Peyer's patch (tissue), 4 donors: ENCODE results near the gene DFFB. TPM values are rescaled to one million over a fixed set of nuclear protein-coding genes. Genes with fewer than 3 reads are reported as not detected.

ENCODE experiments used
- DNase-seq, 3 donors: peaks; one replicate each; pipeline ENCODE4 v3.0.0-alpha.2; 2017 to 2019
- H3K27ac ChIP-seq, 4 donors: fragments of 200-600 bp; sonication (generic); one replicate each; pipeline ENCODE4 v1.5.1; 2016 to 2019
- H3K27me3 ChIP-seq, 2 donors: fragments of 200-600 bp; sonication (generic); one replicate each; pipeline ENCODE4 v1.5.1; 2019
- H3K36me3 ChIP-seq, 3 donors: fragments of 200-600 bp; sonication (generic); one replicate each; pipeline ENCODE4 v1.5.1; 2016 to 2019
- H3K4me1 ChIP-seq, 4 donors: fragments of 200-600 bp; sonication (generic); one replicate each; pipeline ENCODE4 v1.5.1; 2016 to 2019
- H3K4me3 ChIP-seq, 4 donors: fragments of 200-600 bp; sonication (generic); 1 replicate in 3 of 4; 2 replicates in 1 of 4; pipeline ENCODE4 v1.5.1; 2016 to 2019; ENCODE audit warnings: mild to moderate bottlenecking in 1 of 4
- H3K9me3 ChIP-seq, 4 donors: fragments of 200-600 bp; sonication (generic); one replicate each; pipeline ENCODE4 v1.5.1; 2016 to 2019; ENCODE audit warnings: mild to moderate bottlenecking in 1 of 4
- CTCF ChIP-seq, 6 experiments: fragments of 450-650 bp in 4 of 6; fragments of 200-600 bp in 2 of 6; sonication (generic) in 1 of 6; IDR thresholded peaks; one replicate each; pipeline ENCODE4 v1.5.1; 2017 to 2019; ENCODE audit warnings: antibody characterized with exemption in 6 of 6, mild to moderate bottlenecking in 3 of 6, moderate library complexity in 1 of 6
- POLR2A ChIP-seq, 2 donors: fragments of 450-650 bp; IDR thresholded peaks; one replicate each; pipeline ENCODE4 v1.5.1; 2017; ENCODE audit warnings: antibody characterized with exemption in 2 of 2, mild to moderate bottlenecking in 2 of 2, moderate library complexity in 2 of 2
- total RNA-seq, 4 donors: library from RNA; depleted of rRNA; stranded (reverse); fragments of >200 nt; gene quantifications; one replicate each; pipeline ENCODE4 v1.1.0, GENCODE V29; 2016

DFFB gene
- total RNA-seq, 4 donors from 2014 or later: 6.8 to 22.8 (median 13.7) TPM

DNA sequence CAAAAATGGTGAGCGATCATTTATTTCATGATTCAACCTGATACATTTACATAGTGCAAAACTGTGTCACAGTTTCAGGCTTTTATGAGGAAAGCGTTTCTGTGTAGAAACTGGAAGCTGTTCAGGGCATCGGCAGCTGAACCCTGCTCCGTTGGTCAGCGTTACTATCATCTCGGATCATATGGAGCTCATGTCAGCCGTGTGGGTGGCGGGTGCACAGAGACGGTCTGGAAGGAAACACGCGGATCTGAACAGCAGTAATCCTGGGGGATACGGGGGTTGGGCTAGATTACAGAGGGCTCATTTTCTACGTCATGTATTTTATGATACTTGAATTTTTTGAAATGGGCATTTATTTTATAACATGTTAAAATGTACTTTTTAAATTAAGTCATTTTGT lies 27.7 kb downstream of the DFFB start:
- no peak overlapping the region for H3K27ac ChIP-seq
- peak in 1 of 3 donors; percentile 29 for DNase-seq
- no peaks in the 10 kb centered on the region for H3K27me3 ChIP-seq
- TF ChIP-seq POLR2A (IDR thresholded peaks at IDR 0.05): no peak
- TF ChIP-seq CTCF (IDR thresholded peaks at IDR 0.05): no peak
- no peaks in the 10 kb centered on the region for H3K9me3 ChIP-seq
- no peaks in the 10 kb centered on the region for H3K4me1 ChIP-seq
- H3K36me3 ChIP-seq: peaks cover 0 to 58% (median 0%) of the 10 kb centered on the region in 3 donors
- no peak overlapping the region for H3K4me3 ChIP-seq

DNA sequence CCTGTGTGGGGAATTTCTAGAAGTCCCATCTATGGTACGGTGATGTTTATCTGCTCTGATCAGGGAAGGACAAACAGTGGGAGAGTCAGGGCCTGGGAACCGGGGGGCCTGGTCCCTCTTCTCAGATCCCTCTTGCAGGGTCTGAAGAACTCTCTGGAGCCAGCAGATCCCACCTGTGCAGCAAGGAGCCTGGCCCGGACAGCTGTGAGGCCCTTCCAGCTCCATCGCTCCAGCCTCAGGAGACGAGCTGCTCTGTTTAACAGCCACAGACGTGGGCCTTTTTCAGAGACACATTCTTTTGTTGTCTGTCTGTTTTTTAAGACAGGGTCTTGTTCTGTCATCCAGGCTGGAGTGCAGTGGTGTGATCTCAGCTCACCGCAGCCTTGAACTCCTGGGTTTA lies 28.3 kb downstream of the DFFB start:
- no peaks in the 10 kb centered on the region for H3K9me3 ChIP-seq
- no peak for DNase-seq
- peaks cover 0 to 64% (median 0%) of the 10 kb centered on the region in 3 donors for H3K36me3 ChIP-seq
- no peak overlapping the region for H3K27ac ChIP-seq
- H3K27me3 ChIP-seq: no peaks in the 10 kb centered on the region
- H3K4me3 ChIP-seq: no peak overlapping the region
- peaks cover 0 to 3% (median 0%) of the 10 kb centered on the region in 4 donors for H3K4me1 ChIP-seq
- TF ChIP-seq POLR2A (IDR thresholded peaks at IDR 0.05): no peak
- no peak for TF ChIP-seq CTCF (IDR thresholded peaks at IDR 0.05)

GRCh38 chr1:3886106-3886670 lies 28.9 kb downstream of the DFFB start:
- no peak for TF ChIP-seq CTCF (IDR thresholded peaks at IDR 0.05)
- no peak for TF ChIP-seq POLR2A (IDR thresholded peaks at IDR 0.05)
- Histone ChIP-seq H3K4me1 (peaks cover 0 to 5% (median 0%) of the 10 kb centered on the region in 4 donors), H3K4me3 (no peak overlapping the region), H3K27ac (no peak overlapping the region), H3K9me3 (no peaks in the 10 kb centered on the region), H3K36me3 (peaks cover 0 to 65% (median 0%) of the 10 kb centered on the region in 3 donors), H3K27me3 (no peaks in the 10 kb centered on the region)
- DNase-seq: peak in 1 of 3 donors; percentile 41

DNA sequence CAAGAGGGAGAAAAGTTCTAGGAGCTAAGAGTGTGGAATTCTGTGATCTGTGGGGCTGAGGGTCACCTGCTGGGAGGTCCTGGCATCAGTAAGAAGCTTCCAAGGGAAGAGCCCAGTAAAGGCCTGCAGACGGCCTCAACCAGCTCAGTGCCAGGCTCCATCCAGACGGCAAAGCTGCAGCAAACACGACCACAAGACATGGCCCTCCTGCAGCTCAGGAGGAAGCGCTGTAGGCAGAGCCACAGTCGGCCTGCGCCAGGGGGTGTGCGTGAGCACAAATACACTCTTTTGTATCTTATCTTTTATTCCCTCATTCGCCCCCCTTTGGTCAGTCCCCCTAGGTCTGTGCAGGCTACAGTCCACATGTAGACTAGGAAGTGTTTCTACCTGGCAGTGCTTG lies 29.4 kb downstream of the DFFB start:
- Histone ChIP-seq H3K36me3 (peaks cover 0 to 70% (median 0%) of the 10 kb centered on the region in 3 donors), H3K27ac (no peak overlapping the region), H3K4me1 (peaks cover 0 to 5% (median 0%) of the 10 kb centered on the region in 4 donors), H3K9me3 (no peaks in the 10 kb centered on the region), H3K27me3 (no peaks in the 10 kb centered on the region), H3K4me3 (no peak overlapping the region)
- no peak for TF ChIP-seq CTCF (IDR thresholded peaks at IDR 0.05)
- no peak for TF ChIP-seq POLR2A (IDR thresholded peaks at IDR 0.05)
- peak in 1 of 3 donors; percentile 13 for DNase-seq

- H3K27ac ChIP-seq: no peak overlapping the region
- no peak for DNase-seq
- H3K36me3 ChIP-seq: peaks cover 0 to 68% (median 0%) of the 10 kb centered on the region in 3 donors
- H3K9me3 ChIP-seq: no peaks in the 10 kb centered on the region
- TF ChIP-seq POLR2A (IDR thresholded peaks at IDR 0.05): no peak
- H3K4me3 ChIP-seq: no peak overlapping the region
- H3K4me1 ChIP-seq: peaks cover 0 to 5% (median 0%) of the 10 kb centered on the region in 4 donors
- H3K27me3 ChIP-seq: no peaks in the 10 kb centered on the region
These were observed 31.0 kb downstream of the DFFB start for GRCh38 chr1:3888301-3888700.

GRCh38 chr1:3889936-3890335 lies 32.7 kb downstream of the DFFB start:
- peaks cover 0 to 61% (median 0%) of the 10 kb centered on the region in 3 donors for H3K36me3 ChIP-seq
- no peak for DNase-seq
- TF ChIP-seq CTCF (IDR thresholded peaks at IDR 0.05) (no peak), POLR2A (IDR thresholded peaks at IDR 0.05) (no peak)
- no peak overlapping the region for H3K4me3 ChIP-seq
- no peaks in the 10 kb centered on the region for H3K27me3 ChIP-seq
- H3K9me3 ChIP-seq: no peaks in the 10 kb centered on the region
- H3K4me1 ChIP-seq: peaks cover 0 to 5% (median 0%) of the 10 kb centered on the region in 4 donors
- H3K27ac ChIP-seq: no peak overlapping the region
